OCI-LY3 (cell line): Measurements from ENCODE around the gene PCSK6.
A peak's percentile ranks its signal among the peaks of the same experiment; 100 is the strongest.
"Not testable (repeated sequence)": the region's sequence is repeated elsewhere in the genome, so short reads cannot be mapped to it uniquely, and the experiment has no call there.

Experiments used
- H2AFZ ChIP-seq: fragments of 200-600, 300-600 bp; shearing (Covaris generic); 2 replicates; pipeline ENCODE4 v1.6.0; 2014; ENCODE audit warnings: antibody characterized with exemption, low read depth, low read length
- H3K27ac ChIP-seq: fragments of 200-600, 300-600 bp; sonication (generic); 2 replicates; pipeline ENCODE4 v1.5.1; 2014; ENCODE audit warnings: mild to moderate bottlenecking, low read length, moderate library complexity, mixed read lengths
- H3K27me3 ChIP-seq: fragments of 200-600, 300-600 bp; sonication (generic); 2 replicates; pipeline ENCODE4 v1.6.1; 2014; ENCODE audit warnings: low read depth, low read length, mixed read lengths
- H3K36me3 ChIP-seq: fragments of 200-600, 300-600 bp; sonication (generic); replicated peaks from 2 replicates; pipeline ENCODE3; 2014; ENCODE audit warnings: low read depth, low read length, mixed read lengths
- H3K4me1 ChIP-seq: fragments of 300-600, 200-600 bp; sonication (generic); 2 replicates; pipeline ENCODE4 v1.6.1; 2014; ENCODE audit warnings: low read length, mixed read lengths
- H3K4me2 ChIP-seq: fragments of 200-600, 300-600 bp; sonication (generic); 2 replicates; pipeline ENCODE4 v1.6.1; 2014; ENCODE audit warnings: low read length, mixed read lengths
- H3K4me3 ChIP-seq: fragments of 300-600, 200-600 bp; sonication (generic); 2 replicates; pipeline ENCODE4 v1.5.1; 2014; ENCODE audit warnings: antibody characterized with exemption, mild to moderate bottlenecking, low read length, moderate library complexity
- H3K79me2 ChIP-seq: fragments of 300-600, 200-600 bp; shearing (Covaris generic); 2 replicates; pipeline ENCODE4 v1.6.1; 2014; ENCODE audit warnings: mild to moderate bottlenecking, low read length, mixed read lengths
- H3K9ac ChIP-seq: fragments of 300-600, 200-600 bp; shearing (Covaris generic); 2 replicates; pipeline ENCODE4 v1.6.0; 2014; ENCODE audit warnings: mild to moderate bottlenecking, low read length, moderate library complexity
- H3K9me3 ChIP-seq: fragments of 200-600, 300-600 bp; shearing (Covaris generic); 2 replicates; pipeline ENCODE4 v1.6.1; 2014; ENCODE audit warnings: low read length, mixed read lengths; ENCODE audit not compliant: insufficient read depth
- H4K20me1 ChIP-seq: fragments of 200-600, 300-600 bp; sonication (generic); 2 replicates; pipeline ENCODE4 v1.6.1; 2016; ENCODE audit warnings: low read length, mixed read lengths; ENCODE audit not compliant: insufficient read depth
- CTCF ChIP-seq: fragments of 200-600, 300-600 bp; sonication (generic); IDR thresholded peaks from 2 replicates; pipeline ENCODE4 v1.5.1; 2014; ENCODE audit warnings: antibody characterized with exemption, low read length, low read depth
- EZH2phosphoT487 ChIP-seq: fragments of 200-600 bp; shearing (Covaris generic); IDR thresholded peaks from 2 replicates; pipeline ENCODE4 v1.6.1; 2018; ENCODE audit warnings: antibody characterized with exemption, mixed run types, low read depth

Gene PCSK6

DNA sequence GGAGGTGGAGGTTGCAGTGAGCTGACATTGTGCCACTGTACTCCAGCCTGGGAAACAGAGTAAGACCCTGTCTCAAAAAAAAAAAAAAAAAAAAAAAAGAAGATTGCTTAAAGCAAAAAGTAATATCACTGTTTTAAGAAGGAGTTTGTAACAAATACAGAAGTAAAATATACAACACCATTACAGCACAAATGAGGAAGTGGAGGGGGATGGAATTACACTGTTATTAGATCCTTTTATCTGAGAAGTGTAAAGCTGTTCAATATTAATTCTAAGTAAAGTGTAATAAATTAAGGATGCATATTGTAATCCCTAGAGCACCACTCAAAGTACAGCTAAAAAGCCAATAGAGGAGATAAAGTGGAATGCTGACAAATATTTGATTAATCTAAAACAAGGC, 147.5 kb downstream of the PCSK6 start:
- Histone ChIP-seq H4K20me1 (no peaks in the 10 kb centered on the region), H3K9me3 (no peaks in the 10 kb centered on the region), H2AFZ (no peak overlapping the region), H3K9ac (no peak overlapping the region), H3K27ac (no peak overlapping the region), H3K79me2 (no peaks in the 10 kb centered on the region), H3K36me3 (no peaks in the 10 kb centered on the region), H3K27me3 (peaks cover 48% of the 10 kb centered on the region), H3K4me2 (no peak overlapping the region), H3K4me1 (no peaks in the 10 kb centered on the region), H3K4me3 (no peak overlapping the region)
- TF ChIP-seq EZH2phosphoT487 (no peak), CTCF (no peak)

GRCh38 chr15:101338502-101339057, 150.9 kb downstream of the PCSK6 start:
- no peaks in the 10 kb centered on the region for H4K20me1 ChIP-seq
- no peak overlapping the region for H3K4me2 ChIP-seq
- no peak overlapping the region for H3K27ac ChIP-seq
- no peak overlapping the region for H2AFZ ChIP-seq
- peaks cover 19% of the 10 kb centered on the region for H3K9me3 ChIP-seq
- H3K79me2 ChIP-seq = no peaks in the 10 kb centered on the region
- no peak overlapping the region for H3K9ac ChIP-seq
- TF ChIP-seq CTCF = no peak
- TF ChIP-seq EZH2phosphoT487 = no peak
- H3K36me3 ChIP-seq = peaks cover 5% of the 10 kb centered on the region
- peaks cover 21% of the 10 kb centered on the region for H3K27me3 ChIP-seq
- H3K4me1 ChIP-seq = peaks cover 6% of the 10 kb centered on the region
- H3K4me3 ChIP-seq = no peak overlapping the region

DNA sequence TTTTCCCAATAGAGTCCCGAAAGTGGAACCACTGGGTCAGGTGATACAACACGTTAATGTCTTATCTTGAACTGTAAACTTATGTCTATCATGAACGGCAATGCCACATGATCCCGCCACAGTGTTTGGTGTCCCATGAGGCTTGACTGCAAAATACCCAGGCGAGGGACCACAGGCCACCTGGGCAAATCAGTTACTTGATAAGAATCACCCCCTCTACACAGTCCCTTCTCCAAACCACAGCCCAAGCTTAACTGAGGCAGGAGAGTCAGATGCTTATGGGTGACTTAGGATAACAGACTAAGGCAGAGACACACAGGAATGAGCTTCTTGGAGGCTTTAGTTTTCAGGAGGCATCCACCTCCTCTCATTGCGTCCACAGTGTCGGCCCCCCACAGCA, 151.5 kb downstream of the PCSK6 start:
- no peaks in the 10 kb centered on the region for H4K20me1 ChIP-seq
- H3K79me2 ChIP-seq = no peaks in the 10 kb centered on the region
- H3K4me2 ChIP-seq = no peak overlapping the region
- H3K9ac ChIP-seq = no peak overlapping the region
- H3K4me3 ChIP-seq = no peak overlapping the region
- H3K36me3 ChIP-seq = peaks cover 5% of the 10 kb centered on the region
- H3K27me3 ChIP-seq = peaks cover 19% of the 10 kb centered on the region
- H3K27ac ChIP-seq = no peak overlapping the region
- peaks cover 19% of the 10 kb centered on the region for H3K9me3 ChIP-seq
- no peak for TF ChIP-seq CTCF
- no peak for TF ChIP-seq EZH2phosphoT487
- no peak overlapping the region for H2AFZ ChIP-seq
- H3K4me1 ChIP-seq = peaks cover 6% of the 10 kb centered on the region

DNA sequence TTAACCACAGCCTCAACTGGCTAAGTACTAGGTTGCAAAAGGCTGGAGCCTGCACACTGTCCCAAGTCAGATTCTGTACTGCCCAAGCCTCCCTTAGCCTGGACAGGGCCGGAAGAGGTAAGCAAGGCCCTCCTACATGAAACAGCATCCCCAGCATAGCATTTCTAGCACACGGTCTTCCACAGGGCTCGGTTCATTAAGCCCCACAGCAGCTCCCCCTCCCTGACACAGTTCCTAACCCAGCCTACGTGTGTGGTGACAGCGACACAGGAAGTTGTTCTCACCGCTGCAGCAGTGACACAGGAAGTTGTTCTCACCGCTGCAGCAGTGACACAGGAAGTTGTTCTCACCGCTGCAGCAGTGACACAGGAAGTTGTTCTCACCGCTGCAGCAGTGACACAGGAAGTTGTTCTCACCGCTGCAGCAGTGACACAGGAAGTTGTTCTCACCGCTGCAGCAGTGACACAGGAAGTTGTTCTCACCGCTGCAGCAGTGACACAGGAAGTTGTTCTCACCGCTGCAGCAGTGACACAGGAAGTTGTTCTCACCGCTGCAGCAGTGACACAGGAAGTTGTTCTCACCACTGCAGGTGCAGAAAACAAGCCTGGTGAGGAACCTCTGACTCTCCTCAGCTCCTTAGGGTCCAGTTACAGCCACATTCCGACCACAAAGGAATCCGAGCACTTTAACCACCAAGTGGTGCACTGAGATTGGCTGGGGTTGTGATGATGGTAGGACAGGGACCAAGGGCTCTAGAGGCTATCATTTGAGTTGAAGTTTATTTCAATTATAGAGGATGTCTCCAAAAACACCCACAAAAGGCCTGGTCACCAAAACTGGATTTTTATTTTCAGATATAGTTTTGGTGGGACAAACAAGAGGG, 155.4 kb downstream of the PCSK6 start:
- peak overlapping the region; percentile 77 for H3K4me3 ChIP-seq
- H3K79me2 ChIP-seq, H3K9ac ChIP-seq, H3K36me3 ChIP-seq, H3K4me1 ChIP-seq, H4K20me1 ChIP-seq: not testable (repeated sequence)
- peak overlapping the region; percentile 77 for H3K27ac ChIP-seq
- peaks cover 19% of the 10 kb centered on the region for H3K9me3 ChIP-seq
- peak overlapping the region; percentile 81 for H3K4me2 ChIP-seq
- peaks cover 18% of the 10 kb centered on the region for H3K27me3 ChIP-seq
- peak overlapping the region; percentile 100 for H2AFZ ChIP-seq
